Lower leg skin (tissue), 4 donors: ENCODE data around the gene SUGCT. TPM values are rescaled to one million over a fixed set of nuclear protein-coding genes. Genes with fewer than 3 reads are reported as not detected.

Source experiments
- DNase-seq, 2 donors: peaks; one replicate each; pipeline ENCODE4 v3.0.0-alpha.2; 2019; ENCODE audit warnings: low spot score in 2 of 2
- H3K4me3 ChIP-seq: fragments of 200-600 bp; sonication (generic); 2 replicates; pipeline ENCODE4 v1.5.1; 2017; ENCODE audit warnings: mild to moderate bottlenecking, low read depth; ENCODE audit not compliant: poor library complexity, severe bottlenecking
- CTCF ChIP-seq, 3 donors: fragments of 450-650 bp; IDR thresholded peaks; one replicate each; pipeline ENCODE4 v1.5.1; 2016; ENCODE audit warnings: antibody characterized with exemption in 3 of 3, mild to moderate bottlenecking in 3 of 3, moderate library complexity in 2 of 3
- POLR2A ChIP-seq, 2 donors: fragments of 450-650 bp; IDR thresholded peaks; one replicate each; pipeline ENCODE4 v1.6.1; 2016 to 2017; ENCODE audit warnings: antibody characterized with exemption in 2 of 2, mild to moderate bottlenecking in 1 of 2, moderate library complexity in 1 of 2
- WGBS, 2 donors: methylation state at CpG; one replicate each; pipeline ENCODE4 v1.1.5; 2018; 5-methylcytosine and 5-hydroxymethylcytosine counted together
- intact Hi-C: fragments of 100-400 bp; cut with DNase I; formaldehyde crosslinking; loops from one replicate; pipeline ENCODE4 v1.15.0; 2023; ENCODE audit warnings: low total_unique reads
- total RNA-seq, 4 donors: library from RNA; depleted of rRNA; stranded (reverse); fragments of >200 nt; gene quantifications; one replicate each; pipeline ENCODE4 v1.1.0, GENCODE V29; 2016

Gene SUGCT
- total RNA-seq, 4 donors from 2014 or later: 0.49 to 1.6 (median 0.59) TPM; not detected in 1

- intact Hi-C loops: no loop called here
- no peak for TF ChIP-seq CTCF (IDR thresholded peaks at IDR 0.05)
- no peak for TF ChIP-seq POLR2A (IDR thresholded peaks at IDR 0.05)
- no peak overlapping the region for H3K4me3 ChIP-seq
- DNase-seq: no peak
- 93 to 100% methylated on average over 1 of the region's 1 CpG for WGBS, 2 donors
Observed at GRCh38 chr7:40418448-40418847, 283.6 kb downstream of the SUGCT start.

- 86 to 89% methylated on average over 3 of the region's 3 CpGs for WGBS, 2 donors
- intact Hi-C loops: no loop called here
- DNase-seq: no peak
- TF ChIP-seq POLR2A (IDR thresholded peaks at IDR 0.05): no peak
- TF ChIP-seq CTCF (IDR thresholded peaks at IDR 0.05): no peak
- no peak overlapping the region for H3K4me3 ChIP-seq
Observed at GRCh38 chr7:40418983-40419382, 284.2 kb downstream of the SUGCT start.

GRCh38 chr7:40419806-40420205 is 285.0 kb downstream of the SUGCT start:
- TF ChIP-seq POLR2A (IDR thresholded peaks at IDR 0.05) (no peak), CTCF (IDR thresholded peaks at IDR 0.05) (no peak)
- no peak overlapping the region for H3K4me3 ChIP-seq
- intact Hi-C loops: no loop called here
- WGBS, 2 donors: 0% methylated on average over 1 of the region's 1 CpG; no CpG with 5 or more reads in 1 of the 2 donors
- no peak for DNase-seq

- TF ChIP-seq CTCF (IDR thresholded peaks at IDR 0.05) (no peak), POLR2A (IDR thresholded peaks at IDR 0.05) (no peak)
- intact Hi-C loops: no loop called here
- DNase-seq: no peak
- no peak overlapping the region for H3K4me3 ChIP-seq
- 95 to 96% methylated on average over 1 of the region's 1 CpG for WGBS, 2 donors
Observed at GRCh38 chr7:40421433-40421832, 286.6 kb downstream of the SUGCT start.

- intact Hi-C loops: no loop called here
- DNase-seq: no peak
- TF ChIP-seq CTCF (IDR thresholded peaks at IDR 0.05) (no peak), POLR2A (IDR thresholded peaks at IDR 0.05) (no peak)
- H3K4me3 ChIP-seq: no peak overlapping the region
- WGBS, 2 donors: 59 to 70% methylated on average over 2 of the region's 2 CpGs
Observed at GRCh38 chr7:40425696-40426095, 290.9 kb downstream of the SUGCT start.

GRCh38 chr7:40428421-40428820 is 293.6 kb downstream of the SUGCT start:
- no peak overlapping the region for H3K4me3 ChIP-seq
- intact Hi-C loops: no loop called here
- WGBS, 2 donors: 59 to 79% methylated on average over 1 of the region's 1 CpG
- TF ChIP-seq CTCF (IDR thresholded peaks at IDR 0.05): no peak
- TF ChIP-seq POLR2A (IDR thresholded peaks at IDR 0.05): no peak
- no peak for DNase-seq
